Fibroblast of lung (primary cell): Measurements from ENCODE around the gene PALS1. TPM values are rescaled to one million over a fixed set of nuclear protein-coding genes. Genes with fewer than 3 reads are reported as not detected.
A peak's percentile ranks its signal among the peaks of the same experiment; 100 is the strongest.

ENCODE experiments used
- DNase-seq, 2 donors: peaks; one replicate each; pipeline versions ENCODE4 v3.0.0 to v3.0.0-alpha.2; 2010; ENCODE audit warnings: low read depth in 2 of 2
- H2AFZ ChIP-seq: 2 replicates; pipeline ENCODE4 v1.5.1; 2012; ENCODE audit warnings: low read length, control low read depth, inconsistent platforms
- H3K27ac ChIP-seq: 2 replicates; pipeline ENCODE4 v1.5.1; 2011; ENCODE audit warnings: low read length, control low read depth; ENCODE audit not compliant: insufficient read depth
- H3K27me3 ChIP-seq: 2 replicates; pipeline ENCODE4 v1.5.1; 2011; ENCODE audit warnings: mild to moderate bottlenecking, low read length; ENCODE audit not compliant: control insufficient read depth, insufficient read depth
- H3K36me3 ChIP-seq: 2 replicates; pipeline ENCODE4 v1.5.1; 2011; ENCODE audit warnings: low read length; ENCODE audit not compliant: control insufficient read depth, insufficient read depth
- H3K4me1 ChIP-seq: 2 replicates; pipeline ENCODE4 v1.5.1; 2011; ENCODE audit warnings: low read length; ENCODE audit not compliant: control insufficient read depth, insufficient read depth; ENCODE audit errors: extremely low read depth
- H3K4me2 ChIP-seq: 2 replicates; pipeline ENCODE4 v1.5.1; 2011; ENCODE audit warnings: low read length, control low read depth; ENCODE audit not compliant: insufficient read depth; ENCODE audit errors: extremely low read depth
- H3K4me3 ChIP-seq, 4 experiments: fragments of 200-600 bp in 1 of 4; sonication (generic) in 1 of 4; replicated peaks in 1 of 4; 2 replicates each; pipeline ENCODE4 v1.5.1; 2011 to 2016; ENCODE audit warnings: low read length in 4 of 4, low read depth in 3 of 4, mild to moderate bottlenecking in 3 of 4, control low read depth in 2 of 4, inconsistent platforms in 1 of 4, mixed read lengths in 1 of 4; ENCODE audit not compliant: insufficient read depth in 1 of 4; ENCODE audit errors: control extremely low read depth in 1 of 4
- H3K79me2 ChIP-seq: 2 replicates; pipeline ENCODE4 v1.5.1; 2012; ENCODE audit warnings: mild to moderate bottlenecking, low read length, inconsistent platforms; ENCODE audit not compliant: control insufficient read depth, insufficient read depth
- H3K9ac ChIP-seq: 2 replicates; pipeline ENCODE4 v1.5.1; 2011; ENCODE audit warnings: mild to moderate bottlenecking, low read length, control low read depth; ENCODE audit not compliant: insufficient read depth
- H3K9me3 ChIP-seq: 2 replicates; pipeline ENCODE4 v1.5.1; 2012; ENCODE audit warnings: low read depth, low read length; ENCODE audit not compliant: control insufficient read depth, insufficient read depth
- H4K20me1 ChIP-seq: 2 replicates; pipeline ENCODE4 v1.5.1; 2011; ENCODE audit warnings: low read length; ENCODE audit not compliant: control insufficient read depth, insufficient read depth; ENCODE audit errors: extremely low read depth
- EZH2 ChIP-seq: IDR thresholded peaks from 2 replicates; pipeline ENCODE4 v1.5.1; 2012; ENCODE audit warnings: low read length, control low read depth, mild to moderate bottlenecking; ENCODE audit errors: missing control alignments
- polyA plus RNA-seq, 2 donors: library from polyadenylated mRNA; depleted of rRNA in 1 of 2; stranded (reverse) in 1 of 2; unstranded in 1 of 2; fragments of >200 nt; gene quantifications; 2 replicates each; pipeline ENCODE4 v1.2.1, GENCODE V29; 2011 to 2012; ENCODE audit warnings: missing spikeins in 1 of 2
- total RNA-seq: library from RNA; depleted of rRNA; stranded (reverse); fragments of >200 nt; gene quantifications from 2 replicates; pipeline ENCODE4 v1.2.1, GENCODE V29; 2014
- TF ChIP-seq, protein P1 (sequence below), 2 donors: IDR thresholded peaks in 1 of 2; conservative IDR thresholded peaks in 1 of 2; 1 replicate in 1 of 2; 2 replicates in 1 of 2; pipeline ENCODE4 v1.5.1; 2011 to 2012; ENCODE audit warnings: low read length in 2 of 2, control low read depth in 1 of 2, inconsistent platforms in 1 of 2, low read depth in 1 of 2, mild to moderate bottlenecking in 1 of 2

Gene PALS1
- total and polyA plus RNA-seq, 2 donors (not counting 1 experiment from before 2014, with no cell fraction given) = 25.6 to 32.0 TPM

DNA sequence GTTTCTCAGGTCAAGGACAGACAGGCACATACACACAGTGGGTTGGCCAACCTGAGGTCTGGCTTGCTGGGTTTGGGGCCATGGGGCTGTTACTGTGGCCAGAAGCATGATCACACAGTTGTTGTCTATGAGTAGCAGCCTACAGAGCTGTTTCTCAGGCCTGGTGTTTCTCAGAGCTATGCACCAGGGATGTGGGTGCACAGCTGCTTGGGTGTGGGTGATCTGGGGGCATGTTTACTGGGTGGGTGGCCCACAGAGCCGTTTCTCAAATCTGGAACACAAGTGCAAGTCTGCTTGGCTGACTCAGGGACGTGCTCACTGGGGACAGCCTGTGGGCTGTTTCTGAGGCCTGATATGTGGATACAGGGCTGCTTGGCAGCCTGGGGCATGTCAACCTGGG lies 23.1 kb upstream of the PALS1 start:
- no peak for TF ChIP-seq EZH2
- TF ChIP-seq, protein P1, sequence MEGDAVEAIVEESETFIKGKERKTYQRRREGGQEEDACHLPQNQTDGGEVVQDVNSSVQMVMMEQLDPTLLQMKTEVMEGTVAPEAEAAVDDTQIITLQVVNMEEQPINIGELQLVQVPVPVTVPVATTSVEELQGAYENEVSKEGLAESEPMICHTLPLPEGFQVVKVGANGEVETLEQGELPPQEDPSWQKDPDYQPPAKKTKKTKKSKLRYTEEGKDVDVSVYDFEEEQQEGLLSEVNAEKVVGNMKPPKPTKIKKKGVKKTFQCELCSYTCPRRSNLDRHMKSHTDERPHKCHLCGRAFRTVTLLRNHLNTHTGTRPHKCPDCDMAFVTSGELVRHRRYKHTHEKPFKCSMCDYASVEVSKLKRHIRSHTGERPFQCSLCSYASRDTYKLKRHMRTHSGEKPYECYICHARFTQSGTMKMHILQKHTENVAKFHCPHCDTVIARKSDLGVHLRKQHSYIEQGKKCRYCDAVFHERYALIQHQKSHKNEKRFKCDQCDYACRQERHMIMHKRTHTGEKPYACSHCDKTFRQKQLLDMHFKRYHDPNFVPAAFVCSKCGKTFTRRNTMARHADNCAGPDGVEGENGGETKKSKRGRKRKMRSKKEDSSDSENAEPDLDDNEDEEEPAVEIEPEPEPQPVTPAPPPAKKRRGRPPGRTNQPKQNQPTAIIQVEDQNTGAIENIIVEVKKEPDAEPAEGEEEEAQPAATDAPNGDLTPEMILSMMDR (conservative IDR thresholded peaks at IDR 0.05 in 1 of 2, IDR thresholded peaks at IDR 0.05 in 1 of 2; ENCODE audit: low read depth in 1 of 2, low read length in 2 of 2) = no peak
- Histone ChIP-seq H4K20me1 (no peaks in the 10 kb centered on the region), H3K4me2 (no peak overlapping the region), H3K4me1 (no peaks in the 10 kb centered on the region), H3K27ac (no peak overlapping the region), H3K79me2 (no peaks in the 10 kb centered on the region), H3K27me3 (no peaks in the 10 kb centered on the region), H2AFZ (no peak overlapping the region), H3K4me3 (no peak overlapping the region), H3K9me3 (no peaks in the 10 kb centered on the region), H3K9ac (no peak overlapping the region), H3K36me3 (no peaks in the 10 kb centered on the region)
- DNase-seq = no peak

DNA sequence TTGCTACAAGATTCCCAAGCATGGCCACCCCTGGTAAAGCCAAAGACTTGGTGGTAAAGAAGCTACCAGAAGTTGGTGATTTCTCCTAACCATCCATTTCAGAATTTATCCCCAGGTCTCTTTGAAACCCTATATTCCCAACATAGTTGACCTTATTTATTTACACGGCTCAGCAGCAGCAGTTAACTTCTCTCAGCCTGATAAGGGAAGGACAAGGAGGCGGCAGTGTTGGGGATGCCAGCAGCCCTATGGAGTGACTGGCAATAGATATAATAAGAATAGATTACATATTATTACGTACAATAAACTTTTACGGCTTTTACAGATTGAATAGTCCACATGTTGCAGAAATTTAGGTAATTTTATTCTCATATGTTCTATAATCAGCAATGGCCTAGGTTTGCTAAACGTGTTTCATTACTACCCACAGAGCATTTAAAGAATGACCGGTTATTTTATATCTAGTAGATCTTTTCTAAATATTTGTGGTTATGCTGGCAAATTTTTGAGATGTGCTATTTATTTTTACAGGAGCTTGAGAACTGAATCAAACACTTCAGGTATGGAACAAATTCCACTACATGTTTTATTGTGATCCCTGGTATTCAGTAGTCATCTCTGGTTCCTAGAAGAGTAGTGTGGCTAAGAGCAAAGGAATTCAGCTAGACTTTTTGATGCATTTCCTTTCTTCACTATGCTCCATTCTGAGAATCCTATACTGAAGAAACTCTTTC lies 19.8 kb upstream of the PALS1 start:
- H3K79me2 ChIP-seq = no peaks in the 10 kb centered on the region
- no peak overlapping the region for H3K27ac ChIP-seq
- no peak overlapping the region for H3K9ac ChIP-seq
- no peaks in the 10 kb centered on the region for H4K20me1 ChIP-seq
- no peak for TF ChIP-seq EZH2
- TF ChIP-seq, protein P1 (conservative IDR thresholded peaks at IDR 0.05 in 1 of 2, IDR thresholded peaks at IDR 0.05 in 1 of 2; ENCODE audit: low read depth in 1 of 2, low read length in 2 of 2) = no peak
- no peaks in the 10 kb centered on the region for H3K27me3 ChIP-seq
- peak; percentile 6 to 95 for DNase-seq
- H3K4me3 ChIP-seq = no peak overlapping the region
- no peak overlapping the region for H3K4me2 ChIP-seq
- no peak overlapping the region for H2AFZ ChIP-seq
- no peaks in the 10 kb centered on the region for H3K36me3 ChIP-seq
- no peaks in the 10 kb centered on the region for H3K9me3 ChIP-seq
- no peaks in the 10 kb centered on the region for H3K4me1 ChIP-seq

DNA sequence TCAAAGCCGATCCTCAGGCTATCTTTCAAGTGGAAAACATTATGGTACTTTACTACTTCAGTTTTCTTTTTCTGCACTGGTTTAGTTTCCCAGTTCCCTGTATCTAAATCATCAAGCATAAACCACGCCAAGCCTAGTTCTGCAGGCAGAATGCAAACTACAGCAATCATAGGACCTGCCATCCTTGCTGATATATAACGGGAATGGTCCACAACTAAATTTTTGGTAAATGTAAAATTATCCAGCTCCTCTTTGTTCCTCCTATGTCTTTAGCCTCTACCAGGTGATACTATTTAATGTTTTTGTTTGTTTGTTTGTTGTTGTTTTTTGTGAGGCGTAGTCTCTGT lies 19.3 kb upstream of the PALS1 start:
- Histone ChIP-seq H3K9me3 (no peaks in the 10 kb centered on the region), H2AFZ (no peak overlapping the region), H3K27ac (no peak overlapping the region), H3K4me2 (no peak overlapping the region), H3K79me2 (no peaks in the 10 kb centered on the region), H3K36me3 (no peaks in the 10 kb centered on the region), H4K20me1 (no peaks in the 10 kb centered on the region), H3K4me3 (no peak overlapping the region), H3K27me3 (no peaks in the 10 kb centered on the region), H3K9ac (no peak overlapping the region), H3K4me1 (no peaks in the 10 kb centered on the region)
- no peak for DNase-seq
- TF ChIP-seq, protein P1 (conservative IDR thresholded peaks at IDR 0.05 in 1 of 2, IDR thresholded peaks at IDR 0.05 in 1 of 2; ENCODE audit: low read depth in 1 of 2, low read length in 2 of 2) = no peak
- no peak for TF ChIP-seq EZH2
